ENCODE data around the gene MAGI1. TPM values are rescaled to one million over a fixed set of nuclear protein-coding genes. Genes with fewer than 3 reads are reported as not detected.

The MAGI1 gene
- total RNA-seq, 1 donor from 2014 or later = 47.1 TPM

DNA sequence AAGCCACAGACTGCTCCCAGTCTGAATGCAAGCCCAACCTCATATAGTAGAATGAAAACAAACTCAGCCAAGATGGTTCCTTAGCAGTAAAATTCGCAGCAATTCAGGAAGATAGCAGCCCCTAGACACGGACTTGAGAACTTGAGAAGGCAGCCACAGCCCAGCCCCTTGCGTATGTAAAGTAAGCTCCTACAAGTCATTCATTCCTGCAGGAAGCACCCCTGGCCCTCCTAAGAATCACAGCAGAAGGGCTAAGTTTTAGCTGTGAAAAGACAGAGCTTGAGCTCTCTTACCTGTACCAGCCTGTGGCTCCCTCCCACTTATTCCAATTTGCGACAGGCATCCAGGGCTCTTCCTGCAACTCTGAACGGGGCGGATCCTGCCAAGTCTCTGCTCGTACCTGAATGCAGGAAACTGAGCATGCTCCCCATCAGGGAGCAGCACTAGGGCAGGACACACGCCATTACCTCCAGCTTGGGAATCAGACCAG is 136.4 kb downstream of the MAGI1 start:
- peak overlapping the region in 1 of 2 donors; percentile 12 for H3K4me3 ChIP-seq
- no peaks in the 10 kb centered on the region for H3K9me3 ChIP-seq
- H3K27ac ChIP-seq = peak overlapping the region; percentile 2
- DNase-seq (ENCODE audit: extremely low spot score in 2 of 2) = no peak
- H3K27me3 ChIP-seq = no peaks in the 10 kb centered on the region
- H3K36me3 ChIP-seq = no peaks in the 10 kb centered on the region
- intact Hi-C loops (cut with DNase I) = no loop called here
- H3K4me1 ChIP-seq = peaks cover 8% of the 10 kb centered on the region
- TF ChIP-seq POLR2A (IDR thresholded peaks at IDR 0.05) (no peak), POLR2AphosphoS5 (IDR thresholded peaks at IDR 0.05; ENCODE audit: insufficient read depth in 1 of 2, low read depth in 1 of 2) (peak in 1 of 2 donors; percentile 34), CTCF (IDR thresholded peaks at IDR 0.05) (no peak)

DNA sequence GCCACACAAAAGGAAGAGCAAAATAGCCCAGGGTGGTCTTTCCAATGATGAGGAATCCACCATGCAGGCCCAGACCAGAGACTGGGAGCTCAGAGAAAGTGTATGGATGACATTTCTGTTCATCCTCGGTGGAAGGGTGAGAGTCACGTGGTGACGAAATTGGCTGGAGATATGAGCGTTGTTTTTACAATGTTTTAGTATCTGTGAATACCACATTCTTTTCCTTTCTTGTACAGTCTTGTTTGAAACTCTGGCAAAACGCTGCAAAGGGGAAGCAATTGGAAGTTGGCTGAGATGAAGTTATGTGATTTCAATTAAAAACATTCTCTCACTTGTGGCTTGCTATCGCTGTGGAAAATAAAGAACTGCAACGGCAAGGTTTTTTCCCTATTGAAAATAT is 137.5 kb downstream of the MAGI1 start:
- Histone ChIP-seq H3K4me3 (no peak overlapping the region), H3K27ac (no peak overlapping the region), H3K9me3 (no peaks in the 10 kb centered on the region), H3K36me3 (no peaks in the 10 kb centered on the region), H3K27me3 (no peaks in the 10 kb centered on the region), H3K4me1 (peaks cover 8% of the 10 kb centered on the region)
- DNase-seq (ENCODE audit: extremely low spot score in 2 of 2) = no peak
- TF ChIP-seq CTCF (IDR thresholded peaks at IDR 0.05) (no peak), POLR2A (IDR thresholded peaks at IDR 0.05) (no peak), POLR2AphosphoS5 (IDR thresholded peaks at IDR 0.05; ENCODE audit: insufficient read depth in 1 of 2, low read depth in 1 of 2) (no peak)
- intact Hi-C loops (cut with DNase I) = no loop called here

DNA sequence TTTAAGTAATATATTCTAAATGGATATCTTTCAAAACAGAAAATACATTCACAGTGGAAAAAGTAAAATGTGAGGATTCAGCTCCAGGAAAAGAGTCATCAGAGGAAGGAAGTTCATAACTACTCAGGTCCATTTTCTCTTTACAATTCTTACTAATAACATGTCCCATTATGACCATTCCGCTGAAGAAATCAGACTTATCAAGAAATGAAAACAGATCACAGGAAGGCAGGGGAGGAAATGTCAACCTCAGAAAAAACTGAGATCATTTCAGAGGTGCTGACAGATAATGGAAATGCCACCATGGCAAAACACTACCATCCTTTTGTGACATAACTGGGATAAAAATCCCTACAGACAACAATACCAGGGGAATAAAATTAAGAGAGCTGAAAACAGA is 139.5 kb downstream of the MAGI1 start:
- intact Hi-C loops (cut with DNase I) = no loop called here

GRCh38 chr3:65897766-65898165 is 141.0 kb downstream of the MAGI1 start:
- Histone ChIP-seq H3K4me1 (peaks cover 8% of the 10 kb centered on the region), H3K27me3 (no peaks in the 10 kb centered on the region), H3K36me3 (no peaks in the 10 kb centered on the region), H3K4me3 (no peak overlapping the region), H3K9me3 (no peaks in the 10 kb centered on the region), H3K27ac (no peak overlapping the region)
- no peak for TF ChIP-seq CTCF (IDR thresholded peaks at IDR 0.05)
- no peak for TF ChIP-seq POLR2AphosphoS5 (IDR thresholded peaks at IDR 0.05; ENCODE audit: insufficient read depth in 1 of 2, low read depth in 1 of 2)
- intact Hi-C loops (cut with DNase I) = no loop called here
- no peak for DNase-seq (ENCODE audit: extremely low spot score in 2 of 2)

More for the DNA sequence above, 139.5 kb downstream of the MAGI1 start:
- H3K9me3 ChIP-seq = no peaks in the 10 kb centered on the region
- TF ChIP-seq CTCF (IDR thresholded peaks at IDR 0.05) = no peak
- no peak for TF ChIP-seq POLR2A (IDR thresholded peaks at IDR 0.05)
- TF ChIP-seq POLR2AphosphoS5 (IDR thresholded peaks at IDR 0.05; ENCODE audit: insufficient read depth in 1 of 2, low read depth in 1 of 2) = no peak
- no peaks in the 10 kb centered on the region for H3K36me3 ChIP-seq
- DNase-seq (ENCODE audit: extremely low spot score in 2 of 2) = no peak
- peaks cover 8% of the 10 kb centered on the region for H3K4me1 ChIP-seq
- no peak overlapping the region for H3K27ac ChIP-seq
- H3K4me3 ChIP-seq = no peak overlapping the region
- no peaks in the 10 kb centered on the region for H3K27me3 ChIP-seq

DNA sequence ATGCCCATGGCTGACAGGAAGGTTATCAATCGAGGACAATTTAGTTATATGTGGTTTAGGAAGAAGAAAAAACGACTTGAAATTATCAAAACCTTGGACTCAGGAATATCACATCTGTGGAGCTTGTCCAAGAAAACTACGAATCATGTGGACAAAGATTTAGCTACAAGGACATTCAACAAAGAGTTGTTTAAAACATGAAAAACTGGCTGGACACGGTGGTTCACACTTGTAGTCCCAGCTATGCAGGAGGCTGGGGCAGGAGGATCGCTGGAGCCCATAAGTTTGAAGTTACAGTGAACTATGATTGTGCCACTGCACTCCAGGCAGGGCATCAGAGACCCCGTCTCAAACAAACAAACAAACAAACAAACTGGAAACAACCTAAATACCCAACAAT is 142.4 kb downstream of the MAGI1 start:
- no peak overlapping the region for H3K4me3 ChIP-seq
- H3K36me3 ChIP-seq = no peaks in the 10 kb centered on the region
- TF ChIP-seq POLR2A (IDR thresholded peaks at IDR 0.05) (no peak), POLR2AphosphoS5 (IDR thresholded peaks at IDR 0.05; ENCODE audit: insufficient read depth in 1 of 2, low read depth in 1 of 2) (no peak), CTCF (IDR thresholded peaks at IDR 0.05) (no peak)
- intact Hi-C loops (cut with DNase I) = no loop called here
- DNase-seq (ENCODE audit: extremely low spot score in 2 of 2) = no peak
- no peaks in the 10 kb centered on the region for H3K9me3 ChIP-seq
- no peak overlapping the region for H3K27ac ChIP-seq
- H3K27me3 ChIP-seq = no peaks in the 10 kb centered on the region
- peaks cover 3% of the 10 kb centered on the region for H3K4me1 ChIP-seq

Measured in vagina (tissue), 2 donors.